ENCODE data around the gene PTGFRN. TPM values are rescaled to one million over a fixed set of nuclear protein-coding genes. Genes with fewer than 3 reads are reported as not detected.
A peak's percentile ranks its signal among the peaks of the same experiment; 100 is the strongest.

PTGFRN gene
- polyA plus RNA-seq, 3 donors: 52.8 to 56.7 (median 56.4) TPM

DNA sequence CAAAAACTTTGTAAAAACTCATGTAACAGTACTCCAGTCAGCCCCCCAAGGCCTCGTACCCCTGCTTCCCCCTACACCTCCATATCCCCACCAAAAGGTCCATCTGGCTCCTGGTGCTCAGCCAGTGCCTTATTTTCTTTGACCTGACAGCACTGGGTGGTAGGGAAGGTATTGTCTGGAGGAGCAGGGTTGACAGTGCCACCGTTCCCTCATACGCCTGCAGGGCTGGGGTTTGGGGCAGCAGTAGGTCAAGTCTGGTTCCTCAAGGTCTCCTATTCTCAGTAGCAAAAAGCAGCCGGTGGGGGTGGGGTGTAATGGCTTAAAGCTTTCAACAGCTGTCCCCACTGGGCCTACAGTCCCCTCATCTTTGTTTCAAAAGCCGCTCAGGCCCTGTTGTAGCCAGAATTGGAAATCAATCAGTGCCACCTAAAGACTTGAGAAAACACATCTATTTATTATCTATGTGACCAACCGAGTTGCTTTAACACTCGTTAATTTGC is 125.1 kb downstream of the PTGFRN start:
- DNase-seq (ENCODE audit: extremely low read depth in 1 of 11, low read depth in 9 of 11, low spot score in 4 of 11): no peak

DNA sequence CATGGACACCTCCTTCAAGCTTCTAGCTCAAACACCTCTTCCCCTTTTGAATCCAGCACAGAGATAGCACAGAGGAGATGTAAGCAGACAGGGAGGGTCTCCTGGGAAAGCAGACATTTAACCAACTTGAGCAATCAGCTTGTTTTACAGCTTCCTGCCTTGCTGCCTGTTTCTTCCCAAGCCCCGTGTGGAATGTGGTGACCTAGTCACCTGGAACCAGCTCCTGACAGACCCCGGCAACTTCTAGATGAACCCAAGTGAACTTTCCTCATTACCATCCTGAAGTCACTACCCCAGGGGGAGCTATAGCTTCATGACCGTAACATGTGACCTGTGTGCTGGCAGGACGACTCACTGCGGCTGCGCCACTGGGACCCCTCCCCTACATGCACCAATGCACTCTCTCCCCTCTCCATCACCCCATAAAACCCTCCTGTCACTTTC is 126.3 kb downstream of the PTGFRN start:
- DNase-seq (ENCODE audit: extremely low read depth in 1 of 11, low read depth in 9 of 11, low spot score in 4 of 11): peak in 8 of 11 donors; percentile 54 to 85 (median 66)

DNA sequence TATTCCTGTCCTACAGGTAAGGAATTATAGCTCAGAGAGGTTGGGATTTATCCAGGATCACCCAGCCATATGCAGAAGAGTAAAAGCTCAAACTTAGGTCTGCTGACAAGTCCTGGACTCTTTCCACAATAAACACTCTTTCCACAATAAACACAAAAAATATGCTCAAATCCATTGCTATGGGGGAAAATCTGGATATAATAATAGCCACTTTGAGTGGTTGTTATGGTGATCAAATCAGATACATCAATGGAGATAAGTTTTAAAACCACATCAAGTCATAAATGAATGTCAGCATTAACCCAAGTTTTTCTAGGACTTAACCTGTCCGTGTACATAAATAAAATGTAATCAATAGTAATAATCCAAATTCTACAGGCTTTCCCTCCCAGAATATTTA is 128.1 kb downstream of the PTGFRN start:
- DNase-seq (ENCODE audit: extremely low read depth in 1 of 11, low read depth in 9 of 11, low spot score in 4 of 11): no peak

DNA sequence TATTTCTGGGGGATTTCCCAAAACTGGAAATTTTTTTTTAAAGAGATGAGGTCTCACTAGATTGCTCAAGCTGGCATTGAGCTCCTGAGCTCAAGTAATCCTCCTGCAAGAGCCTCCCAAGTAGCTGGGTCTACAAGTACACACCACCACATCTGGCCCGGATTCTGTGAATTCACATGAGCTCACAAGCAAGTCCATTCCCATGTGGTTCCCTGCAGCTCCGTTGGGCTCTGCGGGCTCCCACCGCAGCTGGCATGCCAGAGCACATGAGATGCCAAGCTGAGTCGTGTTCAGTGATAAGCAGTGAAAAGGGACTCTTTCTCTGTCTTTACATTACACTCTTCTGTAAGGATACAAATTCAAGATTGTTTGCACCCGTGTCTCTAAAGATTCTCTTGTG is 128.5 kb downstream of the PTGFRN start:
- no peak for DNase-seq (ENCODE audit: extremely low read depth in 1 of 11, low read depth in 9 of 11, low spot score in 4 of 11)

Other genes starting within 250 kb of the PTGFRN start
- gene IGSF3, start 242.2 kb upstream of the PTGFRN start, polyA plus RNA-seq (ENCODE audit: insufficient read length in 3 of 3): 10 to 100 TPM; 27.0 to 30.2 (median 27.4) TPM
- under 1 TPM; 0.10 to 0.28 (median 0.23) TPM for gene CD2, start 155.5 kb upstream of the PTGFRN start, polyA plus RNA-seq (ENCODE audit: insufficient read length in 3 of 3)
- 1 to 10 TPM; 1.9 to 2.5 (median 2.0) TPM for gene CD101, start 91.8 kb downstream of the PTGFRN start, polyA plus RNA-seq (ENCODE audit: insufficient read length in 3 of 3)
- gene TTF2, start 150.4 kb downstream of the PTGFRN start, polyA plus RNA-seq (ENCODE audit: insufficient read length in 3 of 3): 10 to 100 TPM; 21.2 to 24.0 (median 23.2) TPM
- 10 to 100 TPM; 20.4 to 30.3 (median 22.3) TPM for gene TRIM45, start 211.8 kb downstream of the PTGFRN start, polyA plus RNA-seq (ENCODE audit: insufficient read length in 3 of 3)

Data from renal cortex interstitium (tissue), 11 donors.